H1 (cell line): ENCODE data around the gene AUH. TPM values are rescaled to one million over a fixed set of nuclear protein-coding genes. Genes with fewer than 3 reads are reported as not detected.

Source experiments
- CTCF ChIA-PET: fragments of 300-600 bp; sonication (Branson Sonifier 250); formaldehyde crosslinking; loops from one replicate; lab custom pipeline; 2021; ENCODE audit not compliant: partially characterized antibody; lab: Charles Lee
- POLR2A ChIA-PET: fragments of 300-600 bp; sonication (Branson Sonifier 250); formaldehyde crosslinking; loops from one replicate; lab custom pipeline; 2021; ENCODE audit warnings: inconsistent platforms; ENCODE audit not compliant: partially characterized antibody; lab: Charles Lee
- DNase-seq, 2 experiments: peaks; one replicate each; pipeline versions ENCODE4 v3.0.0 to v3.0.0-alpha.2; 2010 to 2022; ENCODE audit warnings: low spot score in 2 of 2, low read depth in 1 of 2, mixed read lengths in 1 of 2
- FAIRE-seq: peaks from 2 replicates; lab custom pipeline; 2011; peaks lifted over from hg19 to GRCh38; lab: Jason Lieb, UNC
- H2AFZ ChIP-seq: 2 replicates; pipeline ENCODE4 v1.8.1; 2012; ENCODE audit warnings: low read length, inconsistent platforms
- H2AK5ac ChIP-seq: 2 replicates; pipeline ENCODE4 v1.6.1; 2013; ENCODE audit warnings: low read depth, low read length
- H2BK120ac ChIP-seq: replicated peaks from 2 replicates; pipeline ENCODE3; 2013; ENCODE audit warnings: low read depth, low read length, inconsistent platforms
- H2BK12ac ChIP-seq: 2 replicates; pipeline ENCODE4 v1.6.1; 2013; ENCODE audit warnings: low read depth, low read length
- H2BK15ac ChIP-seq: 2 replicates; pipeline ENCODE4 v1.6.1; 2013; ENCODE audit warnings: low read length
- H2BK20ac ChIP-seq: 2 replicates; pipeline ENCODE4 v1.6.1; 2013; ENCODE audit warnings: low read length
- H2BK5ac ChIP-seq: 2 replicates; pipeline ENCODE4 v1.6.1; 2013; ENCODE audit warnings: low read depth, low read length
- H3K14ac ChIP-seq: 2 replicates; pipeline ENCODE4 v1.6.1; 2013; ENCODE audit warnings: inconsistent platforms; ENCODE audit not compliant: insufficient read length
- H3K18ac ChIP-seq: 2 replicates; pipeline ENCODE4 v1.6.1; 2013; ENCODE audit warnings: low read length; ENCODE audit errors: extremely low read depth
- H3K23ac ChIP-seq: 2 replicates; pipeline ENCODE4 v1.6.1; 2013; ENCODE audit warnings: inconsistent platforms; ENCODE audit not compliant: insufficient read length
- H3K23me2 ChIP-seq: 2 replicates; pipeline ENCODE4 v1.6.1; 2013; ENCODE audit warnings: low read depth, low read length
- H3K27ac ChIP-seq: 2 replicates; pipeline ENCODE4 v1.6.1; 2011; ENCODE audit warnings: low read depth, low read length, inconsistent platforms
- H3K27me3 ChIP-seq, 4 experiments: replicated peaks in 1 of 4; 1 replicate in 1 of 4; 2 replicates in 3 of 4; pipeline versions ENCODE4 v1.6.1 to v1.8.1; 2011 to 2013; ENCODE audit warnings: low read length in 3 of 4, mild to moderate bottlenecking in 3 of 4, inconsistent platforms in 2 of 4, mixed read lengths in 2 of 4, moderate library complexity in 1 of 4; ENCODE audit not compliant: control insufficient read depth in 3 of 4, insufficient read depth in 3 of 4; ENCODE audit errors: extremely low read depth in 1 of 4
- H3K36me3 ChIP-seq, 4 experiments: 2 replicates each; pipeline versions ENCODE4 v1.6.1 to v1.8.1; 2011 to 2013; ENCODE audit warnings: mild to moderate bottlenecking in 4 of 4, low read length in 3 of 4, moderate library complexity in 2 of 4, control low read depth in 1 of 4, inconsistent platforms in 1 of 4; ENCODE audit not compliant: insufficient read depth in 4 of 4, control insufficient read depth in 2 of 4
- H3K4ac ChIP-seq: replicated peaks from 2 replicates; pipeline ENCODE3; 2013; ENCODE audit warnings: low read length, low read depth, mixed read lengths, inconsistent platforms; ENCODE audit not compliant: insufficient read length
- H3K4me1 ChIP-seq, 4 experiments: replicated peaks in 1 of 4; 1 replicate in 1 of 4; 2 replicates in 3 of 4; pipeline versions ENCODE4 v1.6.1 to v1.8.1; 2011 to 2013; ENCODE audit warnings: low read length in 3 of 4, inconsistent platforms in 2 of 4, mixed read lengths in 1 of 4; ENCODE audit not compliant: insufficient read depth in 4 of 4, control insufficient read depth in 3 of 4
- H3K4me2 ChIP-seq, 2 experiments: 2 replicates each; pipeline versions ENCODE4 v1.6.1 to v1.8.1; 2011 to 2013; ENCODE audit warnings: low read depth in 2 of 2, low read length in 2 of 2, control low read depth in 1 of 2, inconsistent platforms in 1 of 2, mild to moderate bottlenecking in 1 of 2; ENCODE audit not compliant: insufficient read depth in 1 of 2
- H3K4me3 ChIP-seq, 4 experiments: fragments of 200-600, 300-600 bp in 1 of 4; sonication (generic), shearing (Covaris generic), sonication (Bioruptor Twin) in 1 of 4; 2 replicates each; pipeline versions ENCODE4 v1.5.1 to v1.8.1; 2011 to 2016; ENCODE audit warnings: low read length in 4 of 4, low read depth in 3 of 4, control low read depth in 2 of 4, inconsistent platforms in 2 of 4, mild to moderate bottlenecking in 2 of 4, mixed read lengths in 1 of 4, moderate library complexity in 1 of 4; ENCODE audit not compliant: insufficient read depth in 2 of 4; ENCODE audit errors: extremely low read depth in 1 of 4
- H3K56ac ChIP-seq: replicated peaks from 2 replicates; pipeline ENCODE3; 2013; ENCODE audit warnings: low read depth, mild to moderate bottlenecking, mixed read lengths, low read length, inconsistent platforms; ENCODE audit not compliant: insufficient read length
- H3K79me1 ChIP-seq: 2 replicates; pipeline ENCODE4 v1.6.1; 2013; ENCODE audit warnings: low read depth, low read length, control low read depth
- H3K79me2 ChIP-seq, 2 experiments: 2 replicates each; pipeline versions ENCODE4 v1.6.1 to v1.8.1; 2012 to 2013; ENCODE audit warnings: low read length in 2 of 2, mild to moderate bottlenecking in 2 of 2, inconsistent platforms in 1 of 2; ENCODE audit not compliant: insufficient read depth in 2 of 2, control insufficient read depth in 1 of 2
- H3K9ac ChIP-seq, 4 experiments: replicated peaks in 1 of 4; 1 replicate in 1 of 4; 2 replicates in 3 of 4; pipeline versions ENCODE4 v1.6.1 to v1.8.1; 2011 to 2013; ENCODE audit warnings: low read depth in 3 of 4, low read length in 3 of 4, control low read depth in 2 of 4, mild to moderate bottlenecking in 2 of 4, moderate library complexity in 2 of 4, inconsistent platforms in 1 of 4; ENCODE audit errors: extremely low read depth in 1 of 4
- H3K9me3 ChIP-seq, 2 experiments: 2 replicates each; pipeline versions ENCODE4 v1.6.1 to v1.8.1; 2012 to 2013; ENCODE audit warnings: mild to moderate bottlenecking in 2 of 2, moderate library complexity in 2 of 2, control low read depth in 1 of 2, inconsistent platforms in 1 of 2, low read depth in 1 of 2, low read length in 1 of 2, mixed read lengths in 1 of 2; ENCODE audit not compliant: insufficient read depth in 2 of 2
- H4K20me1 ChIP-seq, 2 experiments: replicated peaks in 1 of 2; 2 replicates each; pipeline versions ENCODE3 to v1.8.1; 2011 to 2013; ENCODE audit warnings: inconsistent platforms in 2 of 2, low read length in 2 of 2, mild to moderate bottlenecking in 1 of 2; ENCODE audit not compliant: insufficient read depth in 2 of 2, control insufficient read depth in 1 of 2
- H4K5ac ChIP-seq: 2 replicates; pipeline ENCODE4 v1.6.1; 2013; ENCODE audit warnings: low read length, low read depth, mixed read lengths, inconsistent platforms; ENCODE audit not compliant: insufficient read length
- H4K8ac ChIP-seq: 2 replicates; pipeline ENCODE4 v1.8.0; 2013; ENCODE audit warnings: mild to moderate bottlenecking, moderate library complexity, low read length, inconsistent platforms; ENCODE audit not compliant: insufficient read depth; ENCODE audit errors: extremely low read depth
- H4K91ac ChIP-seq: replicated peaks from 2 replicates; pipeline ENCODE3; 2013; ENCODE audit warnings: low read length, mixed read lengths, inconsistent platforms; ENCODE audit not compliant: insufficient read length
- ATF2 ChIP-seq: IDR thresholded peaks from 2 replicates; pipeline ENCODE4 v1.6.1; 2012; ENCODE audit warnings: low read length, inconsistent platforms
- BCL11A ChIP-seq, 2 experiments: IDR thresholded peaks; one replicate each; pipeline ENCODE4 v1.6.1; 2011; ENCODE audit warnings: low read depth in 2 of 2, low read length in 2 of 2, mild to moderate bottlenecking in 2 of 2
- HDAC2 ChIP-seq, 2 experiments: fragments of 300-600 bp in 1 of 2; sonication (generic) in 1 of 2; IDR thresholded peaks; 2 replicates each; pipeline ENCODE4 v1.6.1; 2011 to 2012; ENCODE audit warnings: low read depth in 2 of 2, low read length in 2 of 2, mild to moderate bottlenecking in 2 of 2, moderate library complexity in 2 of 2, borderline replicate concordance in 1 of 2, inconsistent platforms in 1 of 2
- JUN ChIP-seq: IDR thresholded peaks from 2 replicates; pipeline ENCODE4 v1.6.1; 2011; ENCODE audit warnings: low read depth, mild to moderate bottlenecking, improper control_type of control experiment, low read length
- RBBP5 ChIP-seq: IDR thresholded peaks from 2 replicates; pipeline ENCODE4 v1.7.1; 2012; ENCODE audit warnings: low read depth, mild to moderate bottlenecking, inconsistent platforms, low read length, moderate library complexity, borderline replicate concordance
- SP4 ChIP-seq: IDR thresholded peaks from 2 replicates; pipeline ENCODE4 v1.6.1; 2012; ENCODE audit warnings: low read length, inconsistent platforms
- USF2 ChIP-seq: IDR thresholded peaks from 2 replicates; pipeline ENCODE4 v1.6.1; 2011; ENCODE audit warnings: low read length, improper control_type of control experiment
- WGBS, 2 experiments: shearing (Covaris generic) in 1 of 2; methylation state at CpG; one replicate each; pipeline versions ENCODE4 v1.1.6 to v1.1.7; 2013 to 2015; ENCODE audit warnings: low lambda C conversion rate in 2 of 2, mixed read lengths in 2 of 2, inconsistent platforms in 1 of 2, low coverage in 1 of 2, missing lambda C conversion rate in 1 of 2; ENCODE audit not compliant: insufficient replicate concordance in 2 of 2, insufficient coverage in 1 of 2, insufficient read length in 1 of 2; ENCODE audit errors: extremely low coverage in 1 of 2, missing lambda C conversion rate in 1 of 2; 5-methylcytosine and 5-hydroxymethylcytosine counted together
- polyA plus RNA-seq, 7 experiments: library from polyadenylated mRNA; depleted of rRNA in 3 of 7; stranded (reverse) in 5 of 7; unstranded in 2 of 7; fragments of >200 nt in 5 of 7; fragments of 200-250 nt in 2 of 7; gene quantifications; 1 replicate in 5 of 7; 2 replicates in 1 of 7; 4 replicates in 1 of 7; pipeline versions ENCODE4 v1.2.1 to v1.2.3, GENCODE V29; 2011 to 2013; ENCODE audit warnings: missing spikeins in 2 of 7, mixed read lengths in 2 of 7
- total RNA-seq: library from RNA; stranded (reverse); fragmentation: NEBNext Ultra II Directional; extraction: Animal tissue kit (Norgen Biotek cat#: 25700); gene quantifications from 2 replicates; pipeline ENCODE4 v1.2.1, GENCODE V29; 2021

Gene AUH
- total and polyA plus RNA-seq, 2 of the 8 experiments (the other 6 are each of a cell fraction or from before 2014, with no cell fraction given), result 5.8 to 21.9 TPM

- WGBS, 2 experiments, result 93% methylated on average over 12 of the region's 12 CpGs; no CpG with 5 or more reads in 1 of the 2 experiments
- H4K8ac ChIP-seq, result no peak overlapping the region
- H2BK5ac ChIP-seq, result no peak overlapping the region
- no peak overlapping the region for H3K27ac ChIP-seq
- no peaks in the 10 kb centered on the region for H4K20me1 ChIP-seq
- no peak overlapping the region for H2BK20ac ChIP-seq
- H3K9ac ChIP-seq, result no peak overlapping the region
- no peak overlapping the region for H3K4ac ChIP-seq
- H3K18ac ChIP-seq, result no peak overlapping the region
- no peak overlapping the region for H3K56ac ChIP-seq
- no peaks in the 10 kb centered on the region for H3K79me1 ChIP-seq
- H2AK5ac ChIP-seq, result no peak overlapping the region
- no peak overlapping the region for H2BK15ac ChIP-seq
- H2AFZ ChIP-seq, result no peak overlapping the region
- H2BK120ac ChIP-seq, result no peak overlapping the region
- peaks cover 0 to 16% (median 3%) of the 10 kb centered on the region in 4 experiments; a peak in 7 of 8 replicates for H3K36me3 ChIP-seq
- FAIRE-seq (no peak), DNase-seq (no peak)
- no peak overlapping the region for H4K91ac ChIP-seq
- H3K79me2 ChIP-seq, result peaks cover 0 to 3% of the 10 kb centered on the region in 2 experiments; a peak in 1 of 4 replicates
- H3K4me2 ChIP-seq, result no peak overlapping the region
- H3K4me3 ChIP-seq, result no peak overlapping the region
- H3K23me2 ChIP-seq, result no peaks in the 10 kb centered on the region
- no peak overlapping the region for H2BK12ac ChIP-seq
- no peaks in the 10 kb centered on the region for H3K9me3 ChIP-seq
- H3K27me3 ChIP-seq, result no peaks in the 10 kb centered on the region
- POLR2A ChIA-PET, result no interaction called here
- no peaks in the 10 kb centered on the region for H3K4me1 ChIP-seq
- H3K23ac ChIP-seq, result no peak overlapping the region
- H4K5ac ChIP-seq, result no peak overlapping the region
- H3K14ac ChIP-seq, result no peak overlapping the region
- CTCF ChIA-PET, result no interaction called here
- no peak for TF ChIP-seq HDAC2 (IDR thresholded peaks at IDR 0.05; ENCODE audit: borderline replicate concordance in 1 of 2, low read depth in 2 of 2, low read length in 2 of 2)
- TF ChIP-seq RBBP5, result no peak
- TF ChIP-seq SP4, result no peak
- no peak for TF ChIP-seq USF2
- TF ChIP-seq BCL11A (IDR thresholded peaks at IDR 0.05; ENCODE audit: low read depth in 2 of 2, low read length in 2 of 2), result no peak
- no peak for TF ChIP-seq JUN
- no peak for TF ChIP-seq ATF2
Measured at GRCh38 chr9:91407580-91408318, 46.0 kb upstream of the AUH start.
